NCI-H1105 treated with DMSO at 0.1 percent for 48 hours (cell line): ENCODE measurements around the gene MAPK12.

ENCODE experiments used
- DNase-seq: peaks from one replicate; lab custom pipeline; 2025; lab: John Stamatoyannopoulos, UW

The MAPK12 gene

DNA sequence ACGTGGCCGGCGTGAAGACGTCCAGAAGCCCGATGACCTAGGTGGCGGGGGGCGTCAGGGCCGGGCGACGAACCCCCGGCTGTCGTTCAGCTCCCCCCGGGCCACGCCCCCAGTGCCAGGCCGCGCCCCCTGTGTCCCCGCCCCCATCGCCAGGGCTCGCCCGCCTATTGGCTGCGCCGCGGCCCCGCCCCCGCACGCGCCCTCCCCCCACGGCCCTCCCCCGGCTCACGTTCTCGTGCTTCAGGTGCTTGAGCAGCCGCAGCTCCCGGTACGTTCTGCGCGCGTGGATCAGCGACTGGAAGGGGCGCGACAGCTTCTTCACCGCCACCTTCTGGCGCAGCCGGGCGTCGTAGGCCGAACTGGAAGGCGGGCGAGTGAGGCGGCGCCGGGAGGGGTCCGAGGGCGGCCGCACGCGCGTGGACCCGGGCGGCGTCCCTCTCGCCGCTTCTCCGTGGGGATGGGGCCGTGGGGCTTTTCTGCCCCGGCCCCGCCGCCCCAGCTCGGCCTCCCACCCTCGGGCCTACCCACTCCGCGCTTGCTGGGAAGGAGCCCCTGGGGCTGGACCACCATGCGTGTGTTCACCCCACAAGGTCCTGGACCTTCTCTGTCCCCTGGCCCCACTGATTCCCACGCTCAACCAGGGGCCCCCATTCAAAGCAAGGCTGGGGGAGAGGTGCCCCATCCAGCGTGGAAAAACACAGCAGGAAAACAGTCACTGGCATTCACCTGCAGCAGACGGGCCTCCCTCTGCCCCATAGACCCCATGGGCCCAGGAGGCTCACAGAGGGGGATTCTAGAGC is 6.3 kb upstream of the MAPK12 start:
- no peak for DNase-seq

GRCh38 chr22:50266994-50267393 is 5.5 kb upstream of the MAPK12 start:
- DNase-seq: no peak

- no peak for DNase-seq
Measured at GRCh38 chr22:50264946-50265669, 3.6 kb upstream of the MAPK12 start.

GRCh38 chr22:50264104-50264745 is 2.7 kb upstream of the MAPK12 start:
- no peak for DNase-seq

GRCh38 chr22:50262973-50263617 is 1.6 kb upstream of the MAPK12 start:
- DNase-seq: no peak

GRCh38 chr22:50262460-50262911 is 1.0 kb upstream of the MAPK12 start:
- DNase-seq: no peak

DNA sequence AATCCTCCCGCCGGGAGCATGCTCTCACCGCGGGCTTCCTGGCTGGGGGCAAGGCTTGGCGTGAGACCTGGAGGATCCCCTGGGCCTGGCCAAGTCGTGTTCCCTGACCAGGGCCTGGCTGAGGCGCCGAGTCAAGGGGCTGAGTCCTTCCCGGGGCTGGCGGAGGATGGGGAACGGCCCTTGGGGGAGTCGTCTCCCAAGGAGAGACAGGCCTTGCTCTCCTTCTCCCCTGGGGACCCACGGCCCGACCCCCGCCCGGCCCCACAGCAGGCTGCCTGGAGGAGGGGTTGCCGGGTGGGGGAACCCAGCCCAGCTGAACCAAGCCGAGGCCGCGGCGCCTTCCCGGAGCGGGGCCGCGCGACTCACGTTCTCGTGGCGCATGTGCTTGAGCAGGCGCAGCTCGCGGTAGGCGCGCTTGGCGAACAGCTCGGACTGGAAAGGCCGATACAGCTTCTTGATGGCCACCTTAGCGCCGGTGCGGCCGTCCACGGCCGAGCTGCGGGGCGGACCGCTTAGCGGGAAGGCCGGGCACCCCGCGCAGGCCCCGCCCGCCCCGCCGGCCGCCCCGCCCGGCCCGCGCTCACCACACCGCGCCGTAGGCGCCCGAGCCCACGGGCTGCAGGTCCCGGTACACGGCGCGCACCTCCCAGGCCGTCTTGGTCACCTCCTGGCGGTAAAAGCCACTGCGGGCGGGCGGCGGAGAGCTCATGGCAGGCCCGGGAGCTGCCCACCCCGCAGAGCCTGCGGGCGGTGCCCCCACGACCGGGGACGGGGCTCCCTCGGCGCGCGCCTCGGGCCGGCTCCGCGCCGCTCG is 475 bp downstream of the MAPK12 start:
- peak; percentile 23 for DNase-seq

GRCh38 chr22:50260434-50260800 is 1.1 kb downstream of the MAPK12 start:
- no peak for DNase-seq

- no peak for DNase-seq
Measured at GRCh38 chr22:50259302-50259701, 2.2 kb downstream of the MAPK12 start.

- DNase-seq: no peak
Measured at GRCh38 chr22:50258361-50259292, 2.9 kb downstream of the MAPK12 start.

GRCh38 chr22:50257451-50258360 is 3.8 kb downstream of the MAPK12 start:
- no peak for DNase-seq

DNA sequence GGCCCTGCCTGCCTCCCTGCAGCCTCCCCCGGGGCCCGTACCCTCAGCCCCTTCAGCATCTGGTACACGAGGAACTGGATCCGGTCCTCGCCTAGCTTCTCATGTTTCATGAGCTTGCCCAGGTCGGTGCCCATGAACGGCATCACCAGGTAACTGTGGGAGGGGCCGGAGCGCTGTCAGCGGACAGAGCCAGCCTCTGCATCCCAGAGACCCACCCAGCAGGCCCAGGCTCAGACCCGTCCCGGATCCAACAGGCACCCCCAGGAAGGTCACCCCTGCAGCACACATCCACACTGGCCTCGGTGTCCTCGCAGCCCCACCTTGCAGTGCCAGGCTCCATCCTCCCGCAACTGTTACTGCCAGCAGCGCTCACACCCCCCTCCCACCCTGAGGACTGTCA is 4.4 kb downstream of the MAPK12 start:
- no peak for DNase-seq

DNA sequence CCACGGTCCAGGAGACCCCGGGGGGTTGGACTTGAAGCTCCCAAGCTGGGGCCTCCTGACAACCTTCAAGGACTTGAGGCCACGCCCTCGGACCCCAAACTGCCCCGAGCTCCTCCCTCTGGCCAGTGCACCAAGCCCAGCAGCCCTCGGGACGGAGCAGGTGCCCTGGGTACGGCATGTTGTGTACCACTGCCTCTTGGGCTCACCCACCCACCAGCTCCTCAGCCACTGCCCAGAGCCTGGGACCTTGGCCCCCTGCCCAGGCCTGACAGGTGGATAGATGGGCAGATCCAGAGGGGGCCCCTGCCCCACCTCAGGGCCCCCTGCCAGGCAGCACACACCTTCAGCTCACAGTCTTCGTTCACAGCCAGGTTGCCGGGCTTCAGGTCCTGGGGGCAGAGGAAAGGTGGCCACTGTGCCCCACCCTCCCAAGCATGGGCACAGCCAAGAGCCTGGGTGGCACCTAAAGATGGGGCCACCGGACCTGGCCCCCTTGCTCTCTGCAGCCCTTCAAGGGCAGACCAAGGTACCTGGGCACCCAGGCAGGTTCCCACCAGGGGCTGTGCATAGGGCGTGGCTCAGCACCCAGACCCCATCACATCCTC is 5.1 kb downstream of the MAPK12 start:
- no peak for DNase-seq

DNA sequence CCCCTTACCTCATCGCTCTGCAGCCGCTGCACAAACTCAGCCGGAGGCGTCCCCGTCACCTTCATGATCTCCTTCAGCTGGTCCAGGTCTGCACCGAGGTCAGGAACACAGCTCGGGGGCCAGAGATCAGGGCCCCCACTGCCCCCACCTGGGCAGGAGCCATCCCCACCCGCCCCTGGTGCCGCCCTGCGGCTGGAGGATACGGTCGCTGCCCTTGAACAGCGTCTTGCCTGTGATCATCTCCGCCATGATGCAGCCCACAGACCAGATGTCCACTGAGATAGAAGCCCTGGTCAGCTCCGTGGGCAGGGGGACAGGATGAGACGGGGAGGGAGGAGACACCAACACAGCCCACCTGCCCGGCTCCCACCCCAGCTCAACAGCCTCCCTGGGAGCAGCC is 5.9 kb downstream of the MAPK12 start:
- DNase-seq: no peak

DNA sequence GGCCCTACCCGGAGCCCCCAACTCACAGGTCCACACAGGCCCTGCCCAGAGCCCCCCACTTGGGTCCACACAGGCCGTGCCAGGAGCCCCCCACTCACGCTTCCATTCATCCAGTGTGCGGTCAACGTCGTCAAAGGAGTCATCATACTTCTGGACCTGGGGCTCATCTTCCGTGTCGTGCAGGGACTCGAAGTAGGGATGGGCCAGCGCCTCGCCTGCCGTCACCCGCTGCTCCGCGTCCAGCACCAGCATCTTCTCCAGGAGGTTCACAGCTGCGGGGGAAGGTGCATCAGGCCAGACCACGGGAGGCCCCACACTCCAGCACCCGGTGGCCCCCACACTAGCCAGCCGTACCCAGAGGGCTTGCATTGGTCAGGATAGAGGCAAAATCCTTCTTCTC is 6.4 kb downstream of the MAPK12 start:
- no peak for DNase-seq

- DNase-seq: no peak
Measured at GRCh38 chr22:50253941-50254340, 7.5 kb downstream of the MAPK12 start.

GRCh38 chr22:50253046-50253915 is 8.2 kb downstream of the MAPK12 start:
- no peak for DNase-seq
